Adrenal gland (tissue), 5 donors: ENCODE measurements around the gene F12.
A peak's percentile ranks its signal among the peaks of the same experiment; 100 is the strongest.

Source experiments
- CTCF ChIP-seq, 6 experiments: fragments of 450-650 bp in 4 of 6; fragments of 200-600 bp in 2 of 6; sonication (generic) in 1 of 6; IDR thresholded peaks; 1 replicate in 5 of 6; 2 replicates in 1 of 6; pipeline versions ENCODE4 v1.5.1 to v1.8.0; 2016 to 2021; ENCODE audit warnings: antibody characterized with exemption in 6 of 6, mild to moderate bottlenecking in 2 of 6, moderate library complexity in 1 of 6
- POLR2A ChIP-seq, 2 donors: fragments of 450-650 bp; IDR thresholded peaks; one replicate each; pipeline ENCODE4 v1.6.1; 2017; ENCODE audit warnings: antibody characterized with exemption in 2 of 2, mild to moderate bottlenecking in 2 of 2, moderate library complexity in 1 of 2
- donor health status: DM: no; HTN: no; CAD: no.

DNA sequence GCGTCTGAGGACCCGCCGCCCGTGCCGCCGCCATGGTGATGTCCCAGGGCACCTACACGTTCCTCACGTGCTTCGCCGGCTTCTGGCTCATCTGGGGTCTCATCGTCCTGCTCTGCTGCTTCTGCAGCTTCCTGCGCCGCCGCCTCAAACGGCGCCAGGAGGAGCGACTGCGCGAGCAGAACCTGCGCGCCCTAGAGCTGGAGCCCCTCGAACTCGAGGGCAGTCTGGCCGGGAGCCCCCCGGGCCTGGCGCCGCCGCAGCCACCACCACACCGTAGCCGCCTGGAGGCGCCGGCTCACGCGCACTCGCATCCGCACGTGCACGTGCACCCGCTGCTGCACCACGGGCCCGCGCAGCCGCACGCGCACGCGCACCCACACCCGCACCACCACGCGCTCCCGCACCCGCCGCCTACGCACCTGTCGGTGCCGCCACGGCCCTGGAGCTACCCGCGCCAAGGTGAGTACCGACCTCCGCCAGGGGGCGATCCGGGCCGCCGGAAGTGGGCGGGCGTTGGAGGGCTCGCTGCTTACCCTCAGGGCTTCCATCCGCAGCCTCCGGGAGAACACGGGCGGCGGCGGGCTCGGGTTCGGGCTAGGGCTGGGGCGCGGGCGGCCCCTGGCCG lies 45.8 kb upstream of the F12 start:
- TF ChIP-seq CTCF (IDR thresholded peaks at IDR 0.05) (peak in 5 of 6 experiments; percentile 17 to 77 (median 57)), POLR2A (IDR thresholded peaks at IDR 0.05) (no peak)
